Psoas muscle (tissue), 8 donors: ENCODE measurements around the gene ZNF609. TPM values are rescaled to one million over a fixed set of nuclear protein-coding genes. Genes with fewer than 3 reads are reported as not detected.

Source experiments
- ATAC-seq, 4 donors: fragments of 200-7000 bp; cut with Tn5 transposase; one replicate each; pipeline ENCODE4 v1.9.1; 2020; ENCODE audit warnings: moderate library complexity in 3 of 4, mild to moderate bottlenecking in 2 of 4
- DNase-seq, 2 donors: peaks; one replicate each; pipeline ENCODE4 v3.0.0-alpha.2; 2020
- H3K27ac ChIP-seq: fragments of 200-600 bp; one replicate; pipeline ENCODE4 v1.8.0; 2022
- H3K27me3 ChIP-seq, 3 donors: fragments of 200-600 bp in 1 of 3; one replicate each; pipeline versions ENCODE4 v1.6.1 to v1.8.0; 2013 to 2022; ENCODE audit warnings: low read length in 2 of 3, mild to moderate bottlenecking in 2 of 3, moderate library complexity in 1 of 3; ENCODE audit not compliant: insufficient read depth in 3 of 3
- H3K36me3 ChIP-seq, 2 donors: fragments of 200-600 bp in 1 of 2; one replicate each; pipeline versions ENCODE4 v1.6.1 to v1.8.0; 2013 to 2022; ENCODE audit warnings: low read depth in 1 of 2, mild to moderate bottlenecking in 1 of 2, moderate library complexity in 1 of 2; ENCODE audit not compliant: insufficient read depth in 1 of 2
- H3K4me1 ChIP-seq: fragments of 200-600 bp; one replicate; pipeline ENCODE4 v1.8.0; 2022
- H3K4me3 ChIP-seq: fragments of 200-600 bp; one replicate; pipeline ENCODE4 v1.8.0; 2022; ENCODE audit warnings: mild to moderate bottlenecking
- H3K9me3 ChIP-seq: fragments of 200-600 bp; one replicate; pipeline ENCODE4 v1.8.0; 2022
- WGBS, 3 donors: extraction: QIAGEN DNeasy Blood & Tissue Kit; methylation state at CpG; one replicate each; pipeline versions ENCODE4 v1.1.6 to v1.1.7; 2013; 5-methylcytosine and 5-hydroxymethylcytosine counted together
- intact Hi-C, 2 donors: fragments of 100-400 bp; cut with DNase I; formaldehyde crosslinking; loops; one replicate each; pipeline versions ENCODE4 v1.11.0 to v1.14.2; 2022
- polyA plus RNA-seq, 3 donors: library from polyadenylated mRNA; stranded (reverse); fragments of 200-250 nt; gene quantifications; one replicate each; pipeline ENCODE4 v1.2.3, GENCODE V29; 2013
- total RNA-seq, 4 donors: library from RNA; stranded (reverse); fragmentation: NEBNext Ultra II Directional in 2 of 4; extraction: Animal tissue kit (Norgen Biotek cat#: 25700) in 2 of 4; gene quantifications; one replicate each; pipeline versions ENCODE4 v1.2.1 to v1.2.4, GENCODE V29; 2021 to 2023
- TF ChIP-seq, protein P1 (sequence below): fragments of 200-600 bp; IDR thresholded peaks from one replicate; pipeline ENCODE4 v1.8.0; 2022; ENCODE audit warnings: antibody characterized with exemption
- donor health status: healthy with polysubstance abuse.
- donor health status: DM: no; HTN: no; CAD: no; lungs with moderate emphysema.
- donor health status: Bipolar disorder and iron deficiency.
- donor health status: healthy.
- donor health status: DM: yes; HTN: yes; CAD: no.
- donor health status: DM: no; HTN: no; CAD: no.
- donor health status: DM: no; HTN: no; CAD: no.
- donor health status: DM: yes; HTN: yes; CAD: no.

The ZNF609 gene
- total and polyA plus RNA-seq, 7 donors = 3.2 to 15.0 (median 10.2) TPM

DNA sequence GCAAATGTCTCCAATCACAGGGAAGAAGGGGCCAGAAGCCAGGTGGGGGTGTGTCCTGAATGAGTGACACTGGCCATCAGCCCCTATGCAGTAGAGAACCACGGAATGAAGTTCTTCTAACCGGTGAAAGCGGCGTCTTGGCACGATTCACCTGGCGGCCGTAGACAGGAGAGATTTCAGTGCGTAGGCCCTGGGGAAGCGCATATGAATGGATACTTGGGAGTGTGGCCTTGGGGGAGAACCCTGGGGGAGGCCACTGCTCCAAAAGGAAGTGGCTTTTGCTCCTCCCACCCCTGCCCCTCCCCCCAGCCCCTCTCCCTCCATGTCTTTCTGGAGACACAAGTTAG lies 271.4 kb downstream of the ZNF609 start:
- no peaks in the 10 kb centered on the region for H3K9me3 ChIP-seq
- DNase-seq = no peak
- no peak for ATAC-seq
- H3K4me3 ChIP-seq = no peak overlapping the region
- TF ChIP-seq, protein P1, sequence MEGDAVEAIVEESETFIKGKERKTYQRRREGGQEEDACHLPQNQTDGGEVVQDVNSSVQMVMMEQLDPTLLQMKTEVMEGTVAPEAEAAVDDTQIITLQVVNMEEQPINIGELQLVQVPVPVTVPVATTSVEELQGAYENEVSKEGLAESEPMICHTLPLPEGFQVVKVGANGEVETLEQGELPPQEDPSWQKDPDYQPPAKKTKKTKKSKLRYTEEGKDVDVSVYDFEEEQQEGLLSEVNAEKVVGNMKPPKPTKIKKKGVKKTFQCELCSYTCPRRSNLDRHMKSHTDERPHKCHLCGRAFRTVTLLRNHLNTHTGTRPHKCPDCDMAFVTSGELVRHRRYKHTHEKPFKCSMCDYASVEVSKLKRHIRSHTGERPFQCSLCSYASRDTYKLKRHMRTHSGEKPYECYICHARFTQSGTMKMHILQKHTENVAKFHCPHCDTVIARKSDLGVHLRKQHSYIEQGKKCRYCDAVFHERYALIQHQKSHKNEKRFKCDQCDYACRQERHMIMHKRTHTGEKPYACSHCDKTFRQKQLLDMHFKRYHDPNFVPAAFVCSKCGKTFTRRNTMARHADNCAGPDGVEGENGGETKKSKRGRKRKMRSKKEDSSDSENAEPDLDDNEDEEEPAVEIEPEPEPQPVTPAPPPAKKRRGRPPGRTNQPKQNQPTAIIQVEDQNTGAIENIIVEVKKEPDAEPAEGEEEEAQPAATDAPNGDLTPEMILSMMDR = no peak
- no peaks in the 10 kb centered on the region for H3K36me3 ChIP-seq
- no peak overlapping the region for H3K27ac ChIP-seq
- no peaks in the 10 kb centered on the region for H3K4me1 ChIP-seq
- intact Hi-C loops = loop anchor here (1.0 to 5.0 kb wide), 4 partner anchors 79 to 176 kb away; no protein-coding TSS in a partner anchor
- no peaks in the 10 kb centered on the region for H3K27me3 ChIP-seq
- WGBS, 3 donors = 49 to 63% (median 52%) methylated on average over 9 of the region's 9 CpGs

DNA sequence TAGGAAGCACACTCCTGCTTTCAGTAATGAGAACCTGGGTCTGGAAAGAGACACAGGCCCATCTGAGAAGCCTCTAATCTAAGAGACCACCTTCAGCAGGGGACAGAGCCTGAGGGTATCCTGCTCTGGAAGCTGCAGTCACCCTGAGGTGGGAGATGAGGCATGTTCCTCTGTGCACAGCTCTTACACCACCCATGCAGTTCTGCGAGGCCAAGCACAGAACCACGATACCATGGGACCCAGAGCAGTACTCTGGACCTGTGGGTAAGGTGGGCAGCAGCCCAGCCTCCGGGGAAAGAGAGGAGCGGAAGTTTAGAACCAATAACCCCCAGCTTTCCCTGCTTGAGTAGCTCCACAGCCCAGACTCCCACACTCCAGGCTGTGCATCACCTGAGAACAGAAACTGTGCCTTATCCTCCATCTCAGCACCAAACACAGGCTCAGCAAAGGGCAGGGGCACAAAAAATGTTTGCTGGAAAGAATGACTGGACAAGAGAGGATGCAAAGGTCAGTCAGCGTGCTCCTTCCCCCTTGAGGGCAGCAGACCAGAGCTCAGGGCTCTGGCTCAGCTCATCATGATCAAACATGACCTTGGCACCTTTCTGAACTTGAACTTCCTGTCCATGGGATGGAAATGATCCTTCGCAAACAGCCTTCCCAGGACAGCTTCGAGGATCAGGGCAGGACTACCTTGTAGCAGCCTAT lies 271.9 kb downstream of the ZNF609 start:
- WGBS, 3 donors = 76 to 80% (median 78%) methylated on average over 7 of the region's 7 CpGs

More for the DNA sequence above, 271.9 kb downstream of the ZNF609 start:
- Histone ChIP-seq H3K4me3 (no peak overlapping the region), H3K36me3 (no peaks in the 10 kb centered on the region), H3K9me3 (no peaks in the 10 kb centered on the region), H3K4me1 (no peaks in the 10 kb centered on the region), H3K27me3 (no peaks in the 10 kb centered on the region), H3K27ac (no peak overlapping the region)
- no peak for DNase-seq
- ATAC-seq = no peak
- TF ChIP-seq, protein P1 = no peak
- intact Hi-C loops = loop anchor here in 1 of 2 donors (5.0 kb wide), 1 partner anchor 175 kb away; no protein-coding TSS in a partner anchor

Other genes with a start within 250 kb of the ZNF609 start
- gene CSNK1G1, start 104.4 kb upstream of the ZNF609 start, total RNA-seq = 1 to 10 TPM; 7.1 to 9.6 (median 7.8) TPM
- 1 to 10 TPM; 1.9 to 6.4 (median 5.5) TPM for gene CSNK1G1, start 104.4 kb upstream of the ZNF609 start, polyA plus RNA-seq
- under 1 TPM in 3 of 4 donors, not detected in 1; 0.15 to 0.37 (median 0.24) TPM for gene PCLAF, start 79.1 kb upstream of the ZNF609 start, total RNA-seq
- gene PCLAF, start 79.1 kb upstream of the ZNF609 start, polyA plus RNA-seq = under 1 TPM in 2 of 3 donors, not detected in 1; 0.42 TPM
- 10 to 100 TPM in 2 of 4 donors, 1 to 10 TPM in 2; 6.3 to 11.9 (median 9.0) TPM for gene TRIP4, start 72.7 kb upstream of the ZNF609 start, total RNA-seq
- gene TRIP4, start 72.7 kb upstream of the ZNF609 start, polyA plus RNA-seq = 10 to 100 TPM in 2 of 3 donors, 1 to 10 TPM in 1; 8.3 to 16.6 (median 10.4) TPM